Measurements from ENCODE around the gene KCNJ9.

DNA sequence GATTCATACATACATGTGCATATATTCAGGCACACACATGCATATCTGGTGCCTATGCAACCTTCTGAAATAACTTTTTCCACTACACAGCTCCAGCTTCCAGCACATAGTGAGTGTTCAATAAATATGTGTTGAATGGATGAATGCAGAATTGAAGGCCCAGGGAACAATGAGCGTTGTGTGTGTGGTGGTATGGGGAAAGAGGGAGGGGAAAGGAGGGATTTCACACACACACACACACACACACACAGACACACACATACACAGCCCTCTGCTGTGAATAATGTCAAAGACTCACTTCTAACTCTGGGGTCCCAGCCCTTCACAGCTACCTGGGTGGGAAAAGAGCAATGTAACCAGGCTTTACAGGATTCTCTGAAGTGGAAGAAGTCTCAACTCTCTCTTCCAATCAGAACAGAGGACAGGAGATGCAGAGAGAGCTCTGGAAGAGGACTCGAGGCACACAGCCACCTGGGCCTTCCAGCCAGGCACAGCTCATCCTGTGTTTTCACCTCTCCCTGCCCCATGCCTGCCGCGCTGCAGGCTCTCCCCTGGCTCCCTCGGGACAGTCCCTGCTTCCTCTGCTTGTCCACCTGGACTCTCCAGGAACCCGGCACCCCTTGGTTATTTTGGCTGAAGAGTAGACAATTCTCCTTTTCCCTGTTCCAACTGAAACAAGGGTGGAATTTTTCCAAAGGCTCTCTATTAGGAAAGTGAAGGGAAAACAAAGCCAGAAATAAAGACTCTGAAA, 22.5 kb downstream of the KCNJ9 start:
- no peak for TF ChIP-seq POLR2AphosphoS5 (IDR thresholded peaks at IDR 0.05; ENCODE audit: low read depth, low read length)
- TF ChIP-seq BHLHE40 (IDR thresholded peaks at IDR 0.05; ENCODE audit: low read length): no peak
- TF ChIP-seq, protein P1, sequence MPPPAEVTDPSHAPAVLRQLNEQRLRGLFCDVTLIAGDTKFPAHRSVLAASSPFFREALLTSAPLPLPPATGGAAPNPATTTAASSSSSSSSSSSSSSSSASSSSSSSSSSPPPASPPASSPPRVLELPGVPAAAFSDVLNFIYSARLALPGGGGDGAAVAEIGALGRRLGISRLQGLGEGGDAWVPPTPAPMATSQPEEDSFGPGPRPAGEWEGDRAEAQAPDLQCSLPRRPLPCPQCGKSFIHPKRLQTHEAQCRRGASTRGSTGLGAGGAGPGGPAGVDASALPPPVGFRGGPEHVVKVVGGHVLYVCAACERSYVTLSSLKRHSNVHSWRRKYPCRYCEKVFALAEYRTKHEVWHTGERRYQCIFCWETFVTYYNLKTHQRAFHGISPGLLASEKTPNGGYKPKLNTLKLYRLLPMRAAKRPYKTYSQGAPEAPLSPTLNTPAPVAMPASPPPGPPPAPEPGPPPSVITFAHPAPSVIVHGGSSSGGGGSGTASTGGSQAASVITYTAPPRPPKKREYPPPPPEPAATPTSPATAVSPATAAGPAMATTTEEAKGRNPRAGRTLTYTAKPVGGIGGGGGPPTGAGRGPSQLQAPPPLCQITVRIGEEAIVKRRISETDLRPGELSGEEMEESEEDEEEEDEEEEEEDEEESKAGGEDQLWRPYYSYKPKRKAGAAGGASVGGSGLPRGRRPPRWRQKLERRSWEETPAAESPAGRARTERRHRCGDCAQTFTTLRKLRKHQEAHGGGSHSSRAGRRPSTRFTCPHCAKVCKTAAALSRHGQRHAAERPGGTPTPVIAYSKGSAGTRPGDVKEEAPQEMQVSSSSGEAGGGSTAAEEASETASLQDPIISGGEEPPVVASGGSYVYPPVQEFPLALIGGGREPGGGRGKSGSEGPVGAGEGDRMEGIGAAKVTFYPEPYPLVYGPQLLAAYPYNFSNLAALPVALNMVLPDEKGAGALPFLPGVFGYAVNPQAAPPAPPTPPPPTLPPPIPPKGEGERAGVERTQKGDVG (CRISPR knock-in tag; IDR thresholded peaks at IDR 0.05; ENCODE audit: borderline replicate concordance): no peak
- TF ChIP-seq JUNB (CRISPR knock-in tag; IDR thresholded peaks at IDR 0.05; ENCODE audit: borderline replicate concordance): no peak
- TF ChIP-seq EP300 (IDR thresholded peaks at IDR 0.05; ENCODE audit: low read depth in 2 of 2, low read length in 2 of 2): no peak
- TF ChIP-seq EP300 (CRISPR knock-in tag; IDR thresholded peaks at IDR 0.05; ENCODE audit: borderline replicate concordance): no peak
- no peak for TF ChIP-seq GRHL1 (CRISPR knock-in tag; conservative IDR thresholded peaks at IDR 0.05)
- TF ChIP-seq, protein P2, sequence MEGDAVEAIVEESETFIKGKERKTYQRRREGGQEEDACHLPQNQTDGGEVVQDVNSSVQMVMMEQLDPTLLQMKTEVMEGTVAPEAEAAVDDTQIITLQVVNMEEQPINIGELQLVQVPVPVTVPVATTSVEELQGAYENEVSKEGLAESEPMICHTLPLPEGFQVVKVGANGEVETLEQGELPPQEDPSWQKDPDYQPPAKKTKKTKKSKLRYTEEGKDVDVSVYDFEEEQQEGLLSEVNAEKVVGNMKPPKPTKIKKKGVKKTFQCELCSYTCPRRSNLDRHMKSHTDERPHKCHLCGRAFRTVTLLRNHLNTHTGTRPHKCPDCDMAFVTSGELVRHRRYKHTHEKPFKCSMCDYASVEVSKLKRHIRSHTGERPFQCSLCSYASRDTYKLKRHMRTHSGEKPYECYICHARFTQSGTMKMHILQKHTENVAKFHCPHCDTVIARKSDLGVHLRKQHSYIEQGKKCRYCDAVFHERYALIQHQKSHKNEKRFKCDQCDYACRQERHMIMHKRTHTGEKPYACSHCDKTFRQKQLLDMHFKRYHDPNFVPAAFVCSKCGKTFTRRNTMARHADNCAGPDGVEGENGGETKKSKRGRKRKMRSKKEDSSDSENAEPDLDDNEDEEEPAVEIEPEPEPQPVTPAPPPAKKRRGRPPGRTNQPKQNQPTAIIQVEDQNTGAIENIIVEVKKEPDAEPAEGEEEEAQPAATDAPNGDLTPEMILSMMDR (CRISPR knock-in tag; IDR thresholded peaks at IDR 0.05): no peak
- no peak for TF ChIP-seq CCAR2 (optimal IDR thresholded peaks at IDR 0.05; ENCODE audit: low read depth, low read length)
- no peak for TF ChIP-seq TEAD3 (CRISPR knock-in tag; optimal IDR thresholded peaks at IDR 0.05; ENCODE audit: borderline replicate concordance)
- TF ChIP-seq ELF4 (CRISPR knock-in tag; IDR thresholded peaks at IDR 0.05; ENCODE audit: borderline replicate concordance): no peak
- TF ChIP-seq ZNF549 (CRISPR knock-in tag; IDR thresholded peaks at IDR 0.05): no peak
- TF ChIP-seq MXI1 (IDR thresholded peaks at IDR 0.05; ENCODE audit: borderline replicate concordance, low read depth, low read length): no peak
- TF ChIP-seq SAFB2 (CRISPR knock-in tag; IDR thresholded peaks at IDR 0.05; ENCODE audit: borderline replicate concordance, low read depth): no peak
- TF ChIP-seq ZFP1 (CRISPR knock-in tag; IDR thresholded peaks at IDR 0.05): no peak
